ENCODE results near the gene LZTS2.

LZTS2 gene

GRCh38 chr10:100998991-100999741 lies 442 bp upstream of the LZTS2 start:
- DNase-seq: no peak

- no peak for DNase-seq
Observed at GRCh38 chr10:101000127-101000914, 713 bp downstream of the LZTS2 start.

- DNase-seq: no peak
Observed at GRCh38 chr10:101000915-101001658, 1.5 kb downstream of the LZTS2 start.

GRCh38 chr10:101001659-101002035 lies 2.0 kb downstream of the LZTS2 start:
- no peak for DNase-seq

- DNase-seq: no peak
Observed at GRCh38 chr10:101002456-101002855, 2.8 kb downstream of the LZTS2 start.

- DNase-seq: no peak
Observed at GRCh38 chr10:101003639-101004206, 4.1 kb downstream of the LZTS2 start.

- DNase-seq: no peak
Observed at GRCh38 chr10:101005361-101005760, 5.8 kb downstream of the LZTS2 start.

- no peak for DNase-seq
Observed at GRCh38 chr10:101005869-101006567, 6.4 kb downstream of the LZTS2 start.

- DNase-seq: no peak
Observed at GRCh38 chr10:101006593-101007098, 7.0 kb downstream of the LZTS2 start.

GRCh38 chr10:101007099-101007711 lies 7.6 kb downstream of the LZTS2 start:
- no peak for DNase-seq

GRCh38 chr10:101007915-101008822 lies 8.6 kb downstream of the LZTS2 start:
- DNase-seq: no peak

GRCh38 chr10:101008823-101009423 lies 9.3 kb downstream of the LZTS2 start:
- no peak for DNase-seq

- no peak for DNase-seq
Observed at GRCh38 chr10:101010329-101010728, 10.7 kb downstream of the LZTS2 start.

- DNase-seq: no peak
Observed at GRCh38 chr10:101011517-101012423, 12.2 kb downstream of the LZTS2 start.

GRCh38 chr10:101012525-101013364 lies 13.1 kb downstream of the LZTS2 start:
- peak; percentile 21 for DNase-seq

- DNase-seq: no peak
Observed at GRCh38 chr10:101013365-101013825, 13.8 kb downstream of the LZTS2 start.

GRCh38 chr10:101014230-101014884 lies 14.7 kb downstream of the LZTS2 start:
- DNase-seq: no peak
